GM23248 (cell line): ENCODE data around the gene MAP2K5.

ENCODE experiments used
- EZH2 ChIP-seq: fragments of 200-600 bp; sonication (generic); IDR thresholded peaks from 2 replicates; pipeline ENCODE4 v1.6.1; 2018; ENCODE audit warnings: antibody characterized with exemption, mild to moderate bottlenecking; ENCODE audit not compliant: insufficient read depth, poor library complexity, severe bottlenecking
- EZH2phosphoT487 ChIP-seq: fragments of 200-600 bp; sonication (generic); IDR thresholded peaks from 2 replicates; pipeline ENCODE4 v1.6.1; 2018; ENCODE audit warnings: antibody characterized with exemption, moderate library complexity, mild to moderate bottlenecking, low read depth; ENCODE audit not compliant: insufficient read depth

DNA sequence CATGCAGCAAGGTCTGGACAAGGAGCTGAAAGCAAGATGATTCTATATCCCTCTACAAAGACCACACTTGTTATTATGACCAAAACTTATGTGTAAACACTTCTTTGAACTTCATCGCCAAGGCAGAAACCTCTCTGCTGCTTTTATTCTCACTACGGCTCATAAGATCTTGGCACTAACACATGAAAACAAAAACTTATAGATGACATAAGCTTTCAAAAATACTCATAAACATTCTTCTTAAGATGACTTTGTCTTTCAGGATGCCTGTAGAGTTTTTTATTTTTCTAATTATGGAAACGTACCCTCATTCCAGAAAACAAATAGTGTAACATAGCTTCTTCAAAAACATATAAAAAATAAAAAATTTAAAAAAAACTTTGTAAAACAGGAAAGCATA is 34.1 kb upstream of the MAP2K5 start:
- TF ChIP-seq EZH2 = no peak
- no peak for TF ChIP-seq EZH2phosphoT487
